ENCODE data around the gene SRC.
"Not testable (repeated sequence)": the region's sequence is repeated elsewhere in the genome, so short reads cannot be mapped to it uniquely, and the experiment has no call there.

Gene SRC

DNA sequence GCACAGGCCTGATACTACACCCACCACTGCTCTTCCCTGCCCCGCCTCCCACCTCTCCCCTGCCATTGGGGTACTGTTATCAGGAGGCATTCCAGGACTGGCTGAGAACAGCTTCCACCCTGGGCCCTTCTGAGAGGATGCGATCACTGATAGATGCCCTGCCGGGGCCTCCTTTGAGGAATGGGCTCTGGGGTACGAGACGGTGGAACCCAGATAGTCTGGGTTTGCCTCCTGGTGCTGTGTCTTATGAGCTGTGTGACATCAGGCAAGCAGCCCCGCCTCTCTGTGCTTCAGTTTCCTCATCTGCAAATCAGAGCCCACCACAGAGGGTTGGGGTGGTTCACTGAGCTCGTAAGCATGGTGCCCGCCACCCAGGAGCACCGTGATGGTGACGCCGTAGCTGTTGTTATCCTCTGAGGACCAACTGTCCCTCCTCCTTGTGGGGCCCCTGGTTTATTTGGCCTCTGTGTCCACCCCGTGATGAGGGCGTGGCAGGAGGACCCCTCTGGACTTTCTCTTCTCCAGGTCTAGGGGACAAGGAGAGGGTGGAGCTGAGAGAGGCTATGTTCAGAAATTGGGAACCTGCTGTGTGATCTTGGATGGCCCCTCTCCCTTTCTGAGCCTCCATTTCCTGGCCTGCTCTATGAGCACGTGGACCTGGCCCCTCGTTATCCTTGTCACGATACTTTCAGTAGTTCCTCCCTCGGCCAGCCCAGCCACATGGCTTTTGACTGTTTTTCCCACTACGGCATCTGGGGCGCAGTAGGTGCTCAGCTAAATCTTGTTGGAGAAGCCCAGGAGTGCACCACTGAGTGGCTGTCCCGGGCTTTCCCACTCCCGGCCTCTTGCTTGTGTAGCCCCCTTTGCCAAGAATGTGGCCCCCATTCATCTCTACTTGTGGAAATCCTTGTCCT, 18.3 kb downstream of the SRC start:
- intact Hi-C loops (cut with DNase I; ENCODE audit: low total_unique reads), result no loop called here
- no peaks in the 10 kb centered on the region for H3K27me3 ChIP-seq
- H3K9me3 ChIP-seq, result no peaks in the 10 kb centered on the region
- H3K4me1 ChIP-seq, result peaks cover 0 to 9% (median 2%) of the 10 kb centered on the region in 4 donors
- no peak overlapping the region for H3K27ac ChIP-seq
- peaks cover 10 to 26% (median 13%) of the 10 kb centered on the region in 3 donors for H3K36me3 ChIP-seq
- TF ChIP-seq, protein P1, sequence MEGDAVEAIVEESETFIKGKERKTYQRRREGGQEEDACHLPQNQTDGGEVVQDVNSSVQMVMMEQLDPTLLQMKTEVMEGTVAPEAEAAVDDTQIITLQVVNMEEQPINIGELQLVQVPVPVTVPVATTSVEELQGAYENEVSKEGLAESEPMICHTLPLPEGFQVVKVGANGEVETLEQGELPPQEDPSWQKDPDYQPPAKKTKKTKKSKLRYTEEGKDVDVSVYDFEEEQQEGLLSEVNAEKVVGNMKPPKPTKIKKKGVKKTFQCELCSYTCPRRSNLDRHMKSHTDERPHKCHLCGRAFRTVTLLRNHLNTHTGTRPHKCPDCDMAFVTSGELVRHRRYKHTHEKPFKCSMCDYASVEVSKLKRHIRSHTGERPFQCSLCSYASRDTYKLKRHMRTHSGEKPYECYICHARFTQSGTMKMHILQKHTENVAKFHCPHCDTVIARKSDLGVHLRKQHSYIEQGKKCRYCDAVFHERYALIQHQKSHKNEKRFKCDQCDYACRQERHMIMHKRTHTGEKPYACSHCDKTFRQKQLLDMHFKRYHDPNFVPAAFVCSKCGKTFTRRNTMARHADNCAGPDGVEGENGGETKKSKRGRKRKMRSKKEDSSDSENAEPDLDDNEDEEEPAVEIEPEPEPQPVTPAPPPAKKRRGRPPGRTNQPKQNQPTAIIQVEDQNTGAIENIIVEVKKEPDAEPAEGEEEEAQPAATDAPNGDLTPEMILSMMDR (IDR thresholded peaks at IDR 0.05), result no peak
- peak in 1 of 2 donors; percentile 52 for DNase-seq
- no peak overlapping the region for H3K4me3 ChIP-seq

GRCh38 chr20:37364927-37365272, 19.0 kb downstream of the SRC start:
- H3K27me3 ChIP-seq, result no peaks in the 10 kb centered on the region

GRCh38 chr20:37365760-37366638, 20.1 kb downstream of the SRC start:
- TF ChIP-seq, protein P1 (IDR thresholded peaks at IDR 0.05), result no peak
- DNase-seq, result peak in 1 of 2 donors; percentile 7

More at GRCh38 chr20:37364927-37365272, 19.0 kb downstream of the SRC start:
- TF ChIP-seq, protein P1 (IDR thresholded peaks at IDR 0.05), result no peak
- DNase-seq, result no peak
- Histone ChIP-seq H3K27ac (no peak overlapping the region), H3K9me3 (no peaks in the 10 kb centered on the region), H3K4me1 (peaks cover 0 to 5% (median 0%) of the 10 kb centered on the region in 4 donors), H3K36me3 (peaks cover 10 to 26% (median 13%) of the 10 kb centered on the region in 3 donors), H3K4me3 (no peak overlapping the region)
- intact Hi-C loops (cut with DNase I; ENCODE audit: low total_unique reads), result no loop called here

DNA sequence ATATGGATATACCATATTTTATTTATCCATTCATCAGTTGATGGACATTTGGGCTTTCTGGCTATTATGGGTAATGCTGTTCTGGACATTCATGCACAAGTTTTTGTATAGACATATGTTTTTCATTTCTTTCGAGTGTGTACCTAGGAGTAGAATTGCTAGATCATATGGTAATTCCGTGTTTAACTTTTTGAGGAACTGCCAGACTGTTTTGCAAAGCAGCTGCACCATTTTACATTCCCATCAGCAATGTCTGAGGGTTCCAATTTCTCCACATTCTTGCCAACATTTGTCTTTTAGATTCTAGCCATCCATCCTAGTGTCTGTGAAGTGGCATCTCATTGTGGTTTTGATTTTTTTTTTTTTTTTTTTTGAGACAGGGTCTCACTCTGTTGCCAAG, 20.8 kb downstream of the SRC start:
- peaks cover 10 to 26% (median 13%) of the 10 kb centered on the region in 3 donors for H3K36me3 ChIP-seq
- TF ChIP-seq, protein P1 (IDR thresholded peaks at IDR 0.05), result no peak
- DNase-seq, result no peak

More at GRCh38 chr20:37365760-37366638, 20.1 kb downstream of the SRC start:
- no peak overlapping the region for H3K27ac ChIP-seq
- peaks cover 0 to 5% (median 0%) of the 10 kb centered on the region in 4 donors for H3K4me1 ChIP-seq
- intact Hi-C loops (cut with DNase I; ENCODE audit: low total_unique reads), result no loop called here
- H3K4me3 ChIP-seq, result no peak overlapping the region
- H3K27me3 ChIP-seq, result no peaks in the 10 kb centered on the region
- H3K36me3 ChIP-seq, result peaks cover 10 to 26% (median 13%) of the 10 kb centered on the region in 3 donors
- no peaks in the 10 kb centered on the region for H3K9me3 ChIP-seq

GRCh38 chr20:37369846-37370245, 23.9 kb downstream of the SRC start:
- H3K36me3 ChIP-seq, result peaks cover 10 to 26% (median 13%) of the 10 kb centered on the region in 3 donors

More for the DNA sequence above, 20.8 kb downstream of the SRC start:
- Histone ChIP-seq H3K9me3 (no peaks in the 10 kb centered on the region), H3K27ac (no peak overlapping the region), H3K4me1 (peaks cover 0 to 5% (median 0%) of the 10 kb centered on the region in 4 donors), H3K4me3 (no peak overlapping the region), H3K27me3 (no peaks in the 10 kb centered on the region)
- intact Hi-C loops (cut with DNase I; ENCODE audit: low total_unique reads), result no loop called here

GRCh38 chr20:37371845-37372244, 25.9 kb downstream of the SRC start:
- intact Hi-C loops (cut with DNase I; ENCODE audit: low total_unique reads); DNase-seq; H3K9me3 ChIP-seq; H3K27ac ChIP-seq; H3K4me1 ChIP-seq; H3K27me3 ChIP-seq; H3K4me3 ChIP-seq: not testable (repeated sequence)
- peaks cover 0 to 13% (median 10%) of the 10 kb centered on the region in 3 donors for H3K36me3 ChIP-seq

More at GRCh38 chr20:37369846-37370245, 23.9 kb downstream of the SRC start:
- no peak for DNase-seq
- TF ChIP-seq, protein P1 (IDR thresholded peaks at IDR 0.05), result no peak
- no peak overlapping the region for H3K4me3 ChIP-seq
- intact Hi-C loops (cut with DNase I; ENCODE audit: low total_unique reads), result no loop called here
- H3K27me3 ChIP-seq, result no peaks in the 10 kb centered on the region
- no peaks in the 10 kb centered on the region for H3K9me3 ChIP-seq
- no peaks in the 10 kb centered on the region for H3K4me1 ChIP-seq
- no peak overlapping the region for H3K27ac ChIP-seq
